Measurements from ENCODE around the gene LEKR1.
A peak's percentile ranks its signal among the peaks of the same experiment; 100 is the strongest.
"Not testable (repeated sequence)": the region's sequence is repeated elsewhere in the genome, so short reads cannot be mapped to it uniquely, and the experiment has no call there.

LEKR1 gene

GRCh38 chr3:156910022-156910421 is 83.9 kb downstream of the LEKR1 start:
- DNase-seq, result no peak

- DNase-seq, result not testable (repeated sequence)
Observed at GRCh38 chr3:156910831-156911230, 84.7 kb downstream of the LEKR1 start.

- DNase-seq, result not testable (repeated sequence)
Observed at GRCh38 chr3:156914300-156914699, 88.1 kb downstream of the LEKR1 start.

- DNase-seq, result no peak
Observed at GRCh38 chr3:156915372-156915771, 89.2 kb downstream of the LEKR1 start.

GRCh38 chr3:156918746-156919145 is 92.6 kb downstream of the LEKR1 start:
- DNase-seq, result no peak

- no peak for DNase-seq
Observed at GRCh38 chr3:156919818-156920217, 93.7 kb downstream of the LEKR1 start.

- no peak for DNase-seq
Observed at GRCh38 chr3:156920399-156920798, 94.2 kb downstream of the LEKR1 start.

GRCh38 chr3:156923349-156923748 is 97.2 kb downstream of the LEKR1 start:
- no peak for DNase-seq

GRCh38 chr3:156938724-156939123 is 112.6 kb downstream of the LEKR1 start:
- no peak for DNase-seq

GRCh38 chr3:156939315-156939714 is 113.2 kb downstream of the LEKR1 start:
- no peak for DNase-seq

GRCh38 chr3:156941311-156941710 is 115.2 kb downstream of the LEKR1 start:
- DNase-seq, result no peak

GRCh38 chr3:156948402-156949210 is 122.5 kb downstream of the LEKR1 start:
- DNase-seq, result no peak

- DNase-seq, result no peak
Observed at GRCh38 chr3:156952011-156952410, 125.9 kb downstream of the LEKR1 start.

- no peak for DNase-seq
Observed at GRCh38 chr3:156957715-156958114, 131.6 kb downstream of the LEKR1 start.

- no peak for DNase-seq
Observed at GRCh38 chr3:156963096-156963495, 136.9 kb downstream of the LEKR1 start.

GRCh38 chr3:156964577-156964976 is 138.4 kb downstream of the LEKR1 start:
- DNase-seq, result no peak

GRCh38 chr3:156966349-156966748 is 140.2 kb downstream of the LEKR1 start:
- not testable (repeated sequence) for DNase-seq

GRCh38 chr3:156973954-156974353 is 147.8 kb downstream of the LEKR1 start:
- no peak for DNase-seq

- no peak for DNase-seq
Observed at GRCh38 chr3:156974931-156975330, 148.8 kb downstream of the LEKR1 start.

- no peak for DNase-seq
Observed at GRCh38 chr3:156975721-156976120, 149.6 kb downstream of the LEKR1 start.

- DNase-seq, result peak in 3 of 14 donors; percentile 1 to 26 (median 4)
Observed at GRCh38 chr3:156976933-156977332, 150.8 kb downstream of the LEKR1 start.

GRCh38 chr3:156978481-156978961 is 152.4 kb downstream of the LEKR1 start:
- DNase-seq, result peak in 1 of 14 donors; percentile 8

- DNase-seq, result no peak
Observed at GRCh38 chr3:156981005-156981404, 154.9 kb downstream of the LEKR1 start.

GRCh38 chr3:156983559-156983958 is 157.4 kb downstream of the LEKR1 start:
- DNase-seq, result no peak
